DOHH2 (cell line): ENCODE measurements around the gene SLC66A2.
"Not testable (repeated sequence)": the region's sequence is repeated elsewhere in the genome, so short reads cannot be mapped to it uniquely, and the experiment has no call there.

ENCODE experiments used
- H3F3A ChIP-seq: fragments of 200-600 bp; sonication (generic), shearing (Covaris generic); 2 replicates; pipeline ENCODE4 v1.6.0; 2016; ENCODE audit warnings: antibody characterized with exemption, mild to moderate bottlenecking; ENCODE audit not compliant: control insufficient read depth, insufficient read depth
- H3K27ac ChIP-seq: fragments of 200-600 bp; sonication (generic); 2 replicates; pipeline ENCODE4 v1.5.1; 2014; ENCODE audit warnings: low read depth, mild to moderate bottlenecking, low read length, moderate library complexity
- H3K27me3 ChIP-seq: fragments of 200-600 bp; sonication (generic); 2 replicates; pipeline ENCODE4 v1.6.1; 2014; ENCODE audit warnings: mild to moderate bottlenecking, low read length, mixed read lengths; ENCODE audit not compliant: control insufficient read depth
- H3K36me3 ChIP-seq: fragments of 200-600 bp; sonication (generic); 2 replicates; pipeline ENCODE4 v1.6.1; 2014; ENCODE audit warnings: mild to moderate bottlenecking, low read length, moderate library complexity, mixed read lengths; ENCODE audit not compliant: control insufficient read depth
- H3K4me1 ChIP-seq: fragments of 200-600 bp; sonication (generic); 2 replicates; pipeline ENCODE4 v1.6.1; 2014; ENCODE audit warnings: mild to moderate bottlenecking, low read length, mixed read lengths; ENCODE audit not compliant: control insufficient read depth
- H3K4me2 ChIP-seq: fragments of 200-600 bp; sonication (generic); 2 replicates; pipeline ENCODE4 v1.6.0; 2014; ENCODE audit warnings: mild to moderate bottlenecking, low read length, moderate library complexity
- H3K4me3 ChIP-seq: fragments of 200-600 bp; sonication (generic); 2 replicates; pipeline ENCODE4 v1.5.1; 2014; ENCODE audit warnings: mild to moderate bottlenecking, low read length, mixed read lengths
- H3K79me2 ChIP-seq: fragments of 200-600 bp; sonication (generic); 2 replicates; pipeline ENCODE4 v1.6.1; 2014; ENCODE audit warnings: mild to moderate bottlenecking, low read length, mixed read lengths; ENCODE audit not compliant: control insufficient read depth
- H3K9me2 ChIP-seq: fragments of 200-600 bp; sonication (generic); replicated peaks from 2 replicates; pipeline ENCODE4 v1.6.1; 2014; ENCODE audit warnings: mild to moderate bottlenecking, low read length, mixed read lengths; ENCODE audit not compliant: control insufficient read depth
- H3K9me3 ChIP-seq: fragments of 200-600 bp; sonication (generic); 2 replicates; pipeline ENCODE4 v1.6.1; 2014; ENCODE audit warnings: antibody characterized with exemption, low read length, mixed read lengths; ENCODE audit not compliant: control insufficient read depth, insufficient read depth
- H4K20me1 ChIP-seq: fragments of 200-600 bp; sonication (generic); 2 replicates; pipeline ENCODE4 v1.6.0; 2014; ENCODE audit warnings: low read depth, mild to moderate bottlenecking, antibody characterized with exemption, low read length, moderate library complexity; ENCODE audit not compliant: control insufficient read depth, insufficient read depth
- CTCF ChIP-seq: fragments of 200-600 bp; sonication (generic); IDR thresholded peaks from one replicate; pipeline ENCODE4 v1.5.1; 2014; ENCODE audit warnings: antibody characterized with exemption, mild to moderate bottlenecking, low read depth, low read length; ENCODE audit not compliant: poor library complexity, severe bottlenecking
- EZH2phosphoT487 ChIP-seq: fragments of 200-600 bp; sonication (generic); IDR thresholded peaks from 2 replicates; pipeline ENCODE4 v1.6.1; 2017; ENCODE audit warnings: borderline replicate concordance, mild to moderate bottlenecking, antibody characterized with exemption, low read length, moderate library complexity, mixed read lengths

The SLC66A2 gene

DNA sequence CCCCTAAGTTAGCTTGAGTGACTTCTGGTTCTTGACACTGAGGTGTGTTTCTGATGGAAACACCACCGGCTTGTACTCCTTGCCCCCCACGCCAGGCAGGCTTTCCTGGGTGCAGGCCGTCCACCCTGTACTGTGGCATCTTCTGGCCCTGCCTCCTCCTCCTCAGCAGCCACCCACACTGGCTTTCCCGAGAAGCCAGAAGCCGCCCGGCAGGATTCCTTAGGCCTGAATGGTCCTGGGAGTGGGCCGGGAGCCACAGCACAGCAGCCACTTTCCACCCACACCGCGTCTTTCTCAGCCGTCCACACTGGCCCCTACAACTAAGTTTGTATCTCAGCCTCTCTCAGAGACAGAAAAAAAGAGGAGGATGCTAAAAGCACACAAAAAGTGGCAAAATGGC lies 10.9 kb upstream of the SLC66A2 start:
- H3F3A ChIP-seq, result peaks cover 12% of the 10 kb centered on the region
- peaks cover 7% of the 10 kb centered on the region for H3K36me3 ChIP-seq
- H3K27ac ChIP-seq, result no peak overlapping the region
- H3K4me3 ChIP-seq, result no peak overlapping the region
- no peaks in the 10 kb centered on the region for H3K9me2 ChIP-seq
- H3K9me3 ChIP-seq, result no peaks in the 10 kb centered on the region
- no peak for TF ChIP-seq CTCF
- no peak for TF ChIP-seq EZH2phosphoT487
- H3K79me2 ChIP-seq, result peaks cover 34% of the 10 kb centered on the region
- no peaks in the 10 kb centered on the region for H4K20me1 ChIP-seq
- H3K4me2 ChIP-seq, result no peak overlapping the region
- H3K4me1 ChIP-seq, result peaks cover 65% of the 10 kb centered on the region
- no peaks in the 10 kb centered on the region for H3K27me3 ChIP-seq

DNA sequence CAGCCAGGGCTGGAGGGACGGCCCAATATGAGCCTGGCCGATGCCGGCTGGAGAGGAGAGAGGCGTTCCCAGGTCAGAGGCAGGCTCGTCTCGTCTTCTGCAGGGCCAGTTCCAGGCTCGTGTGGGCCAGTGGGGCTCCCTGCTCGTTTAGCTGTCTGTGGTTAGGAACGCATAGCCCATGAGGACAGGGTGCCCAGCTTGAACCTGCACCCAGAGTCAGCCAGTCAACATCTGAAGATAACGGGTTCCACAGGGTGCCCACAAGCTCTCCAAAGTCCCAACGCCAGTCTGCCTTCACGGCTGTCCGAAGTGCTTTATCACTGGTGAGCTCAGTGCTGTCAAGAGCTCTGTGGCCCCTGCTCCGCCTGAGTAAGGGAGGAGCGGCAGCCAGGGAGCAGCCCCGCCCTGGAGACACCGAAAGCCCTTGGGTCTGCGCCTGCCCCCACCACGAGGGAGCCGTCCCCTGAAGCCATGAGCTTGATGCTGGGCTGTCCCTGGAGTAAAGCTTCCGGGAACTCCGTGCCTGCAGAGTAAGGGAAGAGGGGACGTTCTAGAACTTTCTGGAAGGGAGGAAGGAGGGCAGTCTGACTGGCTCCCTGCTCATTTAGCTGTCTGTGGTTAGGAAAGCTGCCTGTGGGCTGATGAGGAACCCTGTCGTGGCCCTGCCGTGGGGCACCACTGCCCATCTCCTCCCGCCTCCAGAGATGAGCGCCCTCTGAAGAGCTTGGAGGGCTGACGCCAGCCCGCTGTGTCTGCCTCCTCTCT lies 10.3 kb upstream of the SLC66A2 start:
- Histone ChIP-seq H3K4me2 (no peak overlapping the region), H3K4me1 (peaks cover 60% of the 10 kb centered on the region), H3F3A (peaks cover 9% of the 10 kb centered on the region), H3K4me3 (no peak overlapping the region), H3K36me3 (peaks cover 5% of the 10 kb centered on the region), H3K9me3 (no peaks in the 10 kb centered on the region), H3K79me2 (peaks cover 30% of the 10 kb centered on the region), H3K27me3 (no peaks in the 10 kb centered on the region), H3K27ac (no peak overlapping the region), H3K9me2 (no peaks in the 10 kb centered on the region), H4K20me1 (no peaks in the 10 kb centered on the region)
- TF ChIP-seq EZH2phosphoT487 (no peak), CTCF (no peak)

- H3K79me2 ChIP-seq, result peaks cover 24% of the 10 kb centered on the region
- H3K4me2 ChIP-seq, result peak overlapping the region; percentile 75
- H3K4me3 ChIP-seq, result peak overlapping the region; percentile 65
- H3K36me3 ChIP-seq, result no peaks in the 10 kb centered on the region
- H3F3A ChIP-seq, result peaks cover 5% of the 10 kb centered on the region
- TF ChIP-seq CTCF (no peak), EZH2phosphoT487 (no peak)
- no peak overlapping the region for H3K27ac ChIP-seq
- H3K27me3 ChIP-seq, result no peaks in the 10 kb centered on the region
- H4K20me1 ChIP-seq, result no peaks in the 10 kb centered on the region
- H3K9me3 ChIP-seq, result no peaks in the 10 kb centered on the region
- H3K9me2 ChIP-seq, result no peaks in the 10 kb centered on the region
- peaks cover 53% of the 10 kb centered on the region for H3K4me1 ChIP-seq
Observed at GRCh38 chr18:79960921-79961526, 9.6 kb upstream of the SLC66A2 start.

DNA sequence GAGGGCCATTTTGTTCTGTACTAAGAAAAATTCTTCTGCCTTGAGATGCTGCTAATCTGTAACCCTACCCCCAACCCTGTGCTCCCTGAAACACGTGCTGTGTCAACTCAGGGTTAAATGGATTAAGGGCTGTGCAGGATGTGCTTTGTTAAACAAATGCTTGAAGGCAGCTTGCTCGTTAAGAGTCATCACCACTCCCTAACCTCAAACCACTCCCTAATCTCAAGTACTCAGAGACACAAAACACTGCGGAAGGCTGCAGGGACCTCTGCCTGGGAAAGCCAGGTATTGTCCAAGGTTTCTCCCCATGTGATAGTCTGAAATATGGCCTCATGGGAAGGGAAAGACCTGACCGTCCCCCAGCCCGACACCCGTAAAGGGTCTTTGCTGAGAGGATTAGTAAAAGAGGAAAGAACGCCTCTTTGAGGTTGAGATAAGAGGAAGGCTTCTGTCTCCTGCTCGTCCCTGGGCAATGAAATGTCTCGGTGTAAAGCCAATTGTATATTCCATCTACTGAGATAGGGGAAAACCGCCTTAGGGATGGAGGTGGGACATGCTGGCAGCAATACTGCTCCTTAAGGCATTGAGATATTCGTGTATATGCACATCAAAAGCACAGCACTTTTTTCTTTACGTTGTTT lies 8.8 kb upstream of the SLC66A2 start:
- peaks cover 46% of the 10 kb centered on the region for H3K4me1 ChIP-seq
- H3F3A ChIP-seq, H3K9me3 ChIP-seq, H4K20me1 ChIP-seq, H3K36me3 ChIP-seq, H3K9me2 ChIP-seq, H3K27me3 ChIP-seq: not testable (repeated sequence)
- peaks cover 17% of the 10 kb centered on the region for H3K79me2 ChIP-seq
- peak overlapping the region; percentile 75 for H3K4me2 ChIP-seq
- H3K4me3 ChIP-seq, result peak overlapping the region; percentile 65
- H3K27ac ChIP-seq, result peak overlapping the region; percentile 9; the same call in 1 of the 2 replicates
